GM10847 (cell line): ENCODE measurements around the gene TBX18.

Source experiments
- POLR2A ChIP-seq: IDR thresholded peaks from 2 replicates; pipeline ENCODE4 v1.6.1; 2011; ENCODE audit not compliant: insufficient read length; ENCODE audit errors: extremely low read depth

TBX18 gene

DNA sequence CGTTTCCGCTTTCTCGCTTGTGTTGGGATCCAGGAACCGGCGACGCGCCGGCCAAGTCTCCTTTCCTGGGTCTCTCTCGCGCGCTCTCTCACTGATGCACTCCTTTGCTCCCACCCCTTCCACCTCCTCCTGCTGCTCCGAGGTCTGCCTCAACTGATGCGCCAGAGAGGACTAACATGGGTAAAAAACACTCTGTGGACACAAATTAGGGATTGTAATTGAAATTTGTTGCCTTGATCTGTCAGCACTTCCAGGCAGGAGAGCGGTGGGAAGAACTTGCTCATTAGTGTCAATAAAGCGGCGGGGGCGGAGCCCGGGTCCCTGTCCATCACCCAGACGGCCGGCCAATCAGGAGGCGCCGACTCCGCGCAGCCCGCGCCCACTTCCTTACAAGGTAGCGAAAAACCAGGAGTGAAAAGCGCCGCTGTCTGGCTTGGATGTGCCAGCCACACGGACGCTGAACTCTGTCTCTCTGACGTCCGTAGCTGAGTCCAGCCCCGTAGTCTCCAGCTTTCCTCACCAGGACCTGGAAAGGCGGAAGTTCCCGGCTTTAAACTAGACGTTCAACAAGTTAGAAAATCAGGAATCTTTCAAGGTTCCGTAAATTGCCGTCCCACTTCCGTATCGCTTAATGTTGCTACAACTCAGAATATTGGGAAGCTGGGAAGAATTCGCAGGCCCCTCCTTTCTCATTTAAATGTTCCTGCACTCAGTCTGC lies at the start of gene TBX18:
TBX18 (minus strand) TSS at position 267 of the 718 bp plus-strand sequence. CDS start 417 bp downstream, outside the sequence.
- TF ChIP-seq POLR2A: no peak

DNA sequence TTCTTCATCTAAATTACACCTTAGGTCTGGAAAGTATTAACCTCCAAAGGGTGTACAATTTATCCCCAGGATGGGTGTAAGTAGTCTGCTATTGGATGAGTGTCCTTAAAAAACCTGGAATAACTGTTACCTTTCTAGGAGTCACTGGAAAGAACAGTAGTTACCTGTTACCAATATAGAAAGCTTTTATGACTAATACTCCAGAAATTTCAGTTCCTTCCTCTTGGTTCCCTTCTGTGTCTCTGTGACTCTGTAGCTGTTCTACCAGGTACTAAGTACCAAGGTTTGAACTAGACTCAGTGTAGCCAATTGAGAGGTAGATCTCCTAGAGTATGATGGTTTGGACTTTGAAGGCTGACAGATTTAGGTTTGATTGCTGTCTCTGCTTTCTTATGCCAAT lies 47.0 kb upstream of the TBX18 start:
- TF ChIP-seq POLR2A: no peak

DNA sequence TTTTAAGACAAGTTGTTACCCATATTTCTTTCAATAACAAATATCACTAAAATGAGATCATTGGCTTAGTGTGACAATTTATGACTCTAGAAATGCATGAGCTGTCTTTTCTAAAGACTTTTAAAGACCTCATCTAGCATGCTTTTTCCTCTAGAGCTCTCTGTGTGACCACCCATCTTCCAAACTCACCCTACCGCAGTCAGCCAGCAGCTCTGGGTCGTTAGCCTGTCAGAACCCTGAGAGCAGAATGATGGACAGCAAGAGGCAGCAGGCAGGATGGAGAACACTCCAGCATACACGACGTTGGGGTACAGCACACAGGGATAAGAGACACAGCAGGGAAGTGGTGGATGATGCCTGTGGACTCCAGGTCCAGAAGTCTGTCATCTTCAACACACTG lies 45.1 kb upstream of the TBX18 start:
- no peak for TF ChIP-seq POLR2A

DNA sequence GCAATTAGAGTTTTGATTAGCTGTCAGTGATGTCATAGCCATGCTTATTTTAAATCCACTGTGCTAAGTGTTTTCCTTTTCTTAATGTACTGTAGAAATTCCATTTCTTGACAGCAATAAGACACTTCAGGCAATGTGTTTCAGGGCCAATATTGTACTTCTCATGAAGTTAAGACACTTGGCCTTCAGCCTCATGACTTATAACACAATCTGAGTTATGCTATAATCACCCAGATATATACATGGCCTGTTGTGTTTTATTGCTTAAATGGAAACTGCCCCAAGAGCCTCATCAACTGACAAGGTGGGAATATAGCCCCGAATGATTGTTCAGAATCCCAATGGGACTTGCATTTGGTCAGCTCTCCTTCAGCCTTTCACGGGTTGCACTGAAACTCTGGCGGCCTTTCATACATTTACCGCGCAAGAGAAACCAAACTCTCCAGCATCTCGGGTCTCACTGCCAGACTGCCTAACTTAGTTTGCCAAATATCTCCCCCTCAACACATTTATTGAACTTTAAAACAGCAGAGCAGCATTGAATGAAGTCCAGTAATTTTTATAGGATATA lies 44.2 kb upstream of the TBX18 start:
- no peak for TF ChIP-seq POLR2A

DNA sequence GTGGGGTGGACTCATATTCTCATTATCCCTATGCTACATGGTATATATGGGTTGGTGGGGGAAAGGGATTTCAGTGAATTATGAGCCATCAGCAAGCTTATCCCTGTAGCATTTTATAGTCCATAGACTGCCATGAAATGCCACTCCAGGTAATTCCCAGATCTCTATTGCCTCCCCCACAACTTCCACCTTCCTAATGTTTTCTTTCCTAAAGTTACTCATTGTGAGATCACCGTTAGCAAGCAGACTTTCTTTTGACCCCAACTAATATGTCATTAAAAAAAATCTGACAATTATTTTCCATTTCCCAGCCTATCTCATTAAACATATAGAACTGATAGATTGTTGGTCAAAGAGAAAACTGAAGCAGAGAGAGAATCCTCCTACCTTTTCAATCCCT lies 40.7 kb upstream of the TBX18 start:
- no peak for TF ChIP-seq POLR2A

DNA sequence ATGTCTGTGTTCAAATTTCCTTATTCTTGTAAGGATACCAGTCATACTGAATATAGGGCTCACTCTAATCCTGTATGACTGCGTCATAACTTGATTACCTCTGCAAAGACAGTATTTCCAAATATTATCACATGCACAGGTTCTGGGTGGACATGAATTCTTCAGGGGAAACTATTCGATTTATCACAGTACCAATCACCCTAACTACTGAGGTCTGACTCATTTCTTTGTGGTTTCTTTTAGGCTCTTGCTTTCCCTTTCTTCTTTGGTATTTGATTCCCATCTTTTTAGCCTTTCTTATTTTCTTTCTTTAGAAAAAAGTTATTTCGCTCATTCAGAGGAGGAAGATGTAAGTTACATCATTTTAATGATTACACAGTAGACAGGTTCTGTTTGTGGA lies 40.3 kb upstream of the TBX18 start:
- no peak for TF ChIP-seq POLR2A

DNA sequence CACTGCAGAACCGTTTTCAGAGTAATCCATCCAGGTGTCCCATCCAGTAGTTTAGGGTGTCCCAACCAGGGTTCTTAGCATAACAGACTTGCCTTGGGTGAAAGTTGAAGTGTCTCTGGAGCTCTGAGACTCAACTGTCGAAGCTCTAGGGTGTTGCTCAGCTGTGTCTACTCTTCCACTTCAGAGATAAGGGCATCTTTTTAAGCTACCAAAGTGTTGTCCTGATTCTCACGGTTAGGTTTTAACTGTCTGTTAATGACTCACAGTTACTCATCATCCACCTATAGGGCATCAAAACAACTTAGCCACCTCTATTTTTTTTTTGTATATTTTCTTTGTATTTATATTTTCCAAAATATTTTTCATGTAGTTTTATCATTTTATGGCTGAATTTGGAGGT lies 36.9 kb upstream of the TBX18 start:
- no peak for TF ChIP-seq POLR2A

DNA sequence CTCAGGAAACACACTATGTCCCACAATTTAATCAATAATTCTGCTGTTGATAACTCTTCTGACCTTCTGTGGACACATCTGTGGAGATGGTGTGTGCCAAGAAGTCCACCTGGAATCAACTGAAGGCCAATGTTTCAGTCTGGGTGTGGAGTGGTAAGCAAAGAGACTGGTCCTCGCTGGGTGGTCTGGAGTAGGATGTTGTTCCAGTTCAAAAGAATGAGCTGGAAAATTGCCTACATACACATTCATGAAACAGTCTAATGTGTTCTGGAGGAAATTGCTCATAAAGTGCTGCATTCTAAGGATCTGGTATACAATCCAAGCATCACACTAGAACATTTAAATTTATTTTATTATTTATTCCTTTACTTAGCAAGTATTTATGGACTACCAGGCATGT lies 33.9 kb upstream of the TBX18 start:
- no peak for TF ChIP-seq POLR2A

DNA sequence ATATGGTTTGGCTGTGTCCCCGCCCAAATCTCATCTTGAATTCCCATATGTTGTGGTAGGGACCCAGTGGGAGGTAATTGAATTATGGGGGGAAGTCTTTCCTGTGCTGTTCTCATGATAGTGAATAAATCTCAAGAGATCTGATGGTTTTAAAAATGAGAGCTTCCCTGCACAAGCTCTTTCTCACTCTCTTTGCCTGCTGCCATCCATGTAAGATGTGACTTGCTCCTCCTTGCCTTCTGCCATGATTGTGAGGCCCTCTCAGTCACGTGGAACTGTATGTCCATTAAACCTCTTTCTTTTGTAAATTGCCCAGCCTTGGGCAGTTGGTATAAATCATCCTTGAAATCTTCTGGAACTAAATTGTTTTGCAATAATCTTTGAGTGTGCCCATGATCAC lies 31.9 kb upstream of the TBX18 start:
- no peak for TF ChIP-seq POLR2A

DNA sequence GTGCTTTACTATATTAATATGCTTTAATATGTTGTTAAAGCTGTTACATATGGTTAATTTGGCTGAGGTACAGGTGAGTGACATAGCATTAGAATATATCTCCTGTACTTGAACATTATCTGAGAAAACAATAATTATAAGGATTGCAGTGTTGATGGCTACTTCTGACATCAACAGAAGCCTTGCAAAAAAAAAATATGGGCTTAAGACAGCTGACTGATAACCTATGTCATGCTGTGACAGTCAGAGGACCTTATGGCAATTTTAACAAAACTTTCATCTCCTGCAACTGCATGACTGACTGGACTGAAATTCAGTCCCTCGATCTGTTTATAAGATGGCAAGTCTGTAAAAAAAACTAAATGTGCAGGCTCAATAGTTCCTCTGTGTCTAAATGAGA lies 27.5 kb upstream of the TBX18 start:
- no peak for TF ChIP-seq POLR2A

DNA sequence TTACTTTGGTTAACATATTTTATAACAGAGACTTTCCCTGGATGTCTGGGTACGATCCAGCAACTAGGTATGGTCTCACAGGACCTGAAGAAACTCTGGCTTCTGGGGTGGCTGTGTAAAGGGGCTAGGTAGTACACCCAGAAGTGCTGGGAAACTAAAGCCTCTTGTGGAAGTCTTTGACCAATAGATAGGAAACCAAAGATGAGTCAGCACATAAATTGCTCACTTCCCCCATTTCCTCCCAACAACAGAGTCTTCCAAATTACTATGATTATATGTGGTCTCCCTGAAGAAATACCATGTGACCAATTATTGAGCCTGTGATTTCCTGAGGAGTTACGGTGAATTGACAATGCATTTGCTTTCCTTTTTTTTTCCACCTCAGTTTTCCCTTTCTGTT lies 26.8 kb upstream of the TBX18 start:
- TF ChIP-seq POLR2A: no peak

DNA sequence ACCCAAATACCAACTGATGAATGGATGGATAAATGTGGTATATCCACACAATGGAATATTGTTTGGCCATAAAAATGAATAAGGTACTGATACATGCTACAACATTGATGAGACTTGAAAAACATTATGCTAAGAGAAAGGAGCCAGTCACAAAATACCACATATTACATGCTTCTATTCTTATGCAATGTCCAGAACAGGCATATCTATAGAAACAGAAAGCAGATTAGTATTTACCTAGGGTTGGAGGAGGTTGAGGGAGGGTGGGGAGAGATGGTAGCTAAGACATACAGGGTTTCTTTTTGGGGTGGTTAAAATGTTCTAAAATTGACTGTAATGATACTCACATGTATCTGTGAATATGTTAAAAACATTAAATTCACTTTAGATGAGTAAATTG lies 24.8 kb upstream of the TBX18 start:
- TF ChIP-seq POLR2A: no peak

DNA sequence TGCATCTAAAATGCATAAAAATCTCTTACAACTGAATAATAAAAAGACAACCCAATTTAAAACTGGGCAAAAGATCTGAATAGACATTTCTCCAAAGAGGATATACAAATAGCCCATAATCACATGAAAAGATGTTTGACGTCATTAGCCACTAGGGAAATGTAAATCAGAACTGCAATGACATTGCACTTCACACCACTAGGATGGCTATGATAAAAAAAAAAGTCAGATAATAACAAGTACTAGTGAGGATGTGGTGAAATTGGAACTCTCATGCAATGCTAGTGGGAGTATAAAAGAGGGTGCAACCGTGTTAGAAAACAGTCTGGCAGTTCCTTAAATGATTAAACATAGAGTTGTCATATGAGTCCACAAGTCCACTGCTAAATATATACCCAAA lies 24.3 kb upstream of the TBX18 start:
- TF ChIP-seq POLR2A: no peak

DNA sequence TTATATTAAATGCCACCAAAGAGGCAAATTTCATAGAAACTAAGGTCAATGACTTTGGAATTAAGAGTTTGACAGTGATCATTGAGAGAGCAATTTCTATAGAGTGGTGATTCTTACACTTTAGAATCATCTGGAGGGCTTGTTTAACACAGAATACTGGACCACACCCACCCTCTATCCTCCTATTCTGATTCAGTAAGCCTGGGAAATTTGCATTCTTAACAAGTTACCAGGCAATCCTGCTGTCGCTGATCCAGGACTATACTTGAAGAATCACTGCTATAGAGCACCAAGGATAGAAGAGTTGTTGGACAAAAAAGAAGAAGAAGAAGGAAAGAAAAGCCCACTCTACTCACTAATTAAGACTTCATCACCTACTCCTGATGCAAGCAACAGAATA lies 21.3 kb upstream of the TBX18 start:
- no peak for TF ChIP-seq POLR2A

DNA sequence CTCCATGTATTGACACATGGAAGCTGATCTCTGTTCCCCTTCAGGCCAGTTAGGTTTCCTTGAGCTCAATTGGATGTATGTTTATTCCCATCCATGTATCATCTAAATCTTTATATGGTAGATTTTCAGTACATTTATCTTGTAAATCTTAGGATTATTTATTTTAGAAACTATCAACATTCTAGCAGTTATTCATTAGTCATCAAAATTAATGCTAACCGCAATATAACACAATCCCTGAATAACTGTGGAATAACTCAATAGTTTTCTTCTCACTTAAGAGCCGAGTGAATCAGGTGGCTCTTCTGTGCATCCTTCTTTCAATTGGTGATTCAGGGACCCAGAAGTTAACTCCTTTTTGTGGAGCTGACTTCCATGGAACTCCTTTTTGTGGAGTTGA lies 15.5 kb upstream of the TBX18 start:
- no peak for TF ChIP-seq POLR2A

DNA sequence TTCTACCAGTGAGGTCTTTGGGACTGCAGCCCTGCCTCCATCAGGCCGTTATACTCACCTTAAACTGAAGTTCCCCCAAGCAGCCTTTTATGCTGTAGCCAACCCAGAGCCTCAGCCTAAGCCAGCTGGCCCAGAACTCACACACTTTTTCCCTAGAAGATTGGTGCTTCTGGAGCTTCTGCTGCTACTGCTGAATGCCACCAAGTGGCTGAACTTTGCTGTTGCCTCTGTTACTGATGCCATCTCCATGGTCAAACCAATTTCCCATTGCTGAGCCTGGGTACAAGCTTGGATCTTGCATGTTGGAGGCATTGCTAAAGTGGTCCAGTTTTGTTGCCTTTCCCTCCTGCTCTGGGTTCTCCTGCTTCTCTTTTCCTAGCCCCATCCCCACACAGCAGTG lies 15.0 kb upstream of the TBX18 start:
- TF ChIP-seq POLR2A: no peak

DNA sequence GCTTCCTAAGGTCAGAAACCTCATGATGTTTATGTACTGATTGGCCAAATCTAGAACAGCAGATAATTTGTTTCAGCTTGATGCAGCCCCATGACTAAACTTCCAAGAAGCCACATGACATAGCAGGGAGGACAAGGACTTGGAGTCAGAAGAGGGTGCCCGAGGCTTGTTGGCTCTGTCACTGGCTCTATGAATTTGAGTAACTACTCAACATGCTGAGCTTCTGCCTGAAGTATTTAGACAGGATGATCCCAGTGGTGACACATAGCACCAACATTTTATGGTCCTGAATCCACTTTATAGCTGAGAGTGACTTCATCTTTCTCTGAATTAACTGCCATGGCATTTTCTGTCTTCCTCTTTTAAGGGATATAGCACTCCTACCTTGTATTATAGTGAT lies 13.5 kb upstream of the TBX18 start:
- TF ChIP-seq POLR2A: no peak
